Tibial nerve (tissue), 4 donors: Measurements from ENCODE around the gene IGLL1.

Source experiments
- EP300 ChIP-seq, 2 donors: sonication (generic); formaldehyde crosslinking; IDR thresholded peaks; one replicate each; pipeline ENCODE4 v1.6.1; 2017; ENCODE audit warnings: antibody characterized with exemption in 2 of 2, mild to moderate bottlenecking in 1 of 2
- TF ChIP-seq, protein P1 (sequence below), 5 experiments: fragments of 200-600 bp in 3 of 5; fragments of 450-650 bp in 2 of 5; sonication (generic) in 3 of 5; IDR thresholded peaks; one replicate each; pipeline ENCODE4 v1.5.1; 2016 to 2019; ENCODE audit warnings: antibody characterized with exemption in 5 of 5, mild to moderate bottlenecking in 3 of 5, moderate library complexity in 2 of 5

DNA sequence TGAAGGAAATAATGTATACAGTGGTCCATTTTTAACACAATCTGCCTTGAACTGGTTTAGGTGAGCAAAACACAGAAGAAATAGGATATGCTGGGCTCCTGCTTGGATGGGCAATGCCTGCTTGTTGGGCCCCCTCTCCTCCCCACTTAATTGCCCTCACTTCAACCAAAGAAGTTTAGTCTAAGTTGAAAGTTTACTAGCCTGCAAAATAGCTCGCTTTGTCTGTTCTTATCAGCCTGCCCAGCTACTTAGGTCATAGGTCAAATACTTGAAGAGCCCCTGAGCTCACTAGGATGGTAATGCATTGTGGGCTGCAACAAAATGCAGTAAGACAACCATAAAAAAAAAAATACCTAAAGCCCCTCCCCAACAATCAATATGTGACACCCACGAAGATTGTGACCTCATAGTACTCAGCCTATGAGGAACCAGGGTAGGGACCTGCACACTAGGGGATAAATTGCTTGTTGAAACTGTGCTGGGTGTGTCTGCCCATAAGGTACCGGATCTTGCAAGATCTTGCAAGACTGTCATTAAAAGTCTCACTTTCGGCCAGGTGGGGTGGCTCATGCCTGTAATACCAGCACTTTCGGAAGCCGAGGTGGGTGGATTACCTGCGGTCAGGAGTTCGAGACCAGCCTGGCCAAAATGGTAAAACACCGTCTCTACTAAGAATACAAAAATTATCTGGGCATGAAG lies 41.1 kb upstream of the IGLL1 start:
- TF ChIP-seq, protein P1, sequence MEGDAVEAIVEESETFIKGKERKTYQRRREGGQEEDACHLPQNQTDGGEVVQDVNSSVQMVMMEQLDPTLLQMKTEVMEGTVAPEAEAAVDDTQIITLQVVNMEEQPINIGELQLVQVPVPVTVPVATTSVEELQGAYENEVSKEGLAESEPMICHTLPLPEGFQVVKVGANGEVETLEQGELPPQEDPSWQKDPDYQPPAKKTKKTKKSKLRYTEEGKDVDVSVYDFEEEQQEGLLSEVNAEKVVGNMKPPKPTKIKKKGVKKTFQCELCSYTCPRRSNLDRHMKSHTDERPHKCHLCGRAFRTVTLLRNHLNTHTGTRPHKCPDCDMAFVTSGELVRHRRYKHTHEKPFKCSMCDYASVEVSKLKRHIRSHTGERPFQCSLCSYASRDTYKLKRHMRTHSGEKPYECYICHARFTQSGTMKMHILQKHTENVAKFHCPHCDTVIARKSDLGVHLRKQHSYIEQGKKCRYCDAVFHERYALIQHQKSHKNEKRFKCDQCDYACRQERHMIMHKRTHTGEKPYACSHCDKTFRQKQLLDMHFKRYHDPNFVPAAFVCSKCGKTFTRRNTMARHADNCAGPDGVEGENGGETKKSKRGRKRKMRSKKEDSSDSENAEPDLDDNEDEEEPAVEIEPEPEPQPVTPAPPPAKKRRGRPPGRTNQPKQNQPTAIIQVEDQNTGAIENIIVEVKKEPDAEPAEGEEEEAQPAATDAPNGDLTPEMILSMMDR (IDR thresholded peaks at IDR 0.05): no peak
- TF ChIP-seq EP300 (IDR thresholded peaks at IDR 0.05): no peak
